Pons (tissue), 1 donor: Measurements from ENCODE around the gene RAD51B.

Source experiments
- DNase-seq: peaks from one replicate; pipeline ENCODE4 v3.0.0-alpha.2; 2016; ENCODE audit warnings: low spot score

The RAD51B gene

GRCh38 chr14:68775614-68776126, 956.1 kb downstream of the RAD51B start:
- no peak for DNase-seq

DNA sequence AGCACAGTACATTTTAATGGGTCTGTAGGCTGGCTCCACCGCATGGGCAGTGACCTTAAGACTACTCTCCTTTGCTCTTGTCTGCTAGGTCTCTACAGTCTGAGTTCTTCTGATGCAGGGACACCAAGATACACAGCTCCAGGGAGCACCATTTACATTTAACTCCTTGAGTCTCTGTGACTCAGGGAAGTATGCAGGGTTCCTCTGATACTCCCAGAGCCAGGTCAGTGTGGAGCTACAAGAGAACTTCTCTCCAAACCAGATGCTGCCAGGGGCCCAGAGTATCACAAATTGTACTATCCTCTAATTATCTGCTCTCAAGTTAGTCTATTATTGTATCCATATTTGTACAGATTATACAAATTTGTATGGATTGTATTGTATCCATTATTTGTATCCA, 958.1 kb downstream of the RAD51B start:
- no peak for DNase-seq
